OCI-LY7 (cell line): ENCODE measurements around the gene TUBGCP6.

Source experiments
- CTCF ChIP-seq: fragments of 200-600 bp; sonication (generic); conservative IDR thresholded peaks from 2 replicates; pipeline ENCODE4 v1.5.1; 2014; ENCODE audit warnings: mild to moderate bottlenecking, antibody characterized with exemption, low read length, moderate library complexity, mixed read lengths
- EZH2phosphoT487 ChIP-seq: fragments of 200-600 bp; sonication (generic); IDR thresholded peaks from 2 replicates; pipeline ENCODE4 v1.6.1; 2018; ENCODE audit warnings: low read depth, borderline replicate concordance, mild to moderate bottlenecking, mixed run types, antibody characterized with exemption, low read length, moderate library complexity, mixed read lengths

GRCh38 chr22:50190182-50190940 is 54.5 kb downstream of the TUBGCP6 start:
- TF ChIP-seq CTCF = peak; percentile 56; the same call in 1 of the 2 replicates
- no peak for TF ChIP-seq EZH2phosphoT487
